ENCODE measurements around the gene RAB44. TPM values are rescaled to one million over a fixed set of nuclear protein-coding genes. Genes with fewer than 3 reads are reported as not detected.
A peak's percentile ranks its signal among the peaks of the same experiment; 100 is the strongest.

Gene RAB44
- total and polyA plus RNA-seq, 9 of the 15 experiments (the other 6 are each of a cell fraction or from before 2014, with no cell fraction given): not detected

DNA sequence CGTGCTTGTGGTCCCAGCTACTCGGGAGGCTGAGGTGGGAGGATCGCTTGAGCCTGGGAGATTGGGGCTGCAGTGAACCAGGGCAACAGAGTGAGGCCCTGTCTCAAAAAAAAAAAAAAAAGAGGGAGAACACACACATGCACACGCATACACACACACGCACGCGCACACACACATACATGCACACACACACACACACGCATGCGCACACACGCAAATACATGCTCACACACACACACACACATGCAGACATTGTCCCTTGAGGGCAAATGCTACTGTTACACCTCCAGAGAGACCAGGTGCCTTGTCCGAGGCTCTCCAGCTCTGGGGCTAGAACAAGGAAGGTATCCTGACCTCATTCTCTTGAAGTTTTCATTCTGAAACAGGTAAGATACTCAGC is 64.5 kb downstream of the RAB44 start:
- Histone ChIP-seq H3K9me3 (replicated peaks; ENCODE audit: control insufficient read depth, insufficient read depth, low read depth, low read length) (no peaks in the 10 kb centered on the region), H3K4me1 (replicated peaks in 1 of 2; ENCODE audit: control insufficient read depth in 2 of 2, insufficient read depth in 2 of 2, low read length in 2 of 2) (peaks cover 8 to 12% of the 10 kb centered on the region in 2 experiments; a peak in 4 of 5 replicates), H3K79me2 (ENCODE audit: control insufficient read depth, insufficient read depth, low read length) (no peaks in the 10 kb centered on the region), H3K27me3 (ENCODE audit: control insufficient read depth in 2 of 2, insufficient read depth in 2 of 2, low read length in 2 of 2) (peaks cover 28 to 46% of the 10 kb centered on the region in 2 experiments; a peak in 4 of 5 replicates), H3K27ac (ENCODE audit: extremely low read depth, low read depth, low read length) (no peak overlapping the region), H3K9ac (ENCODE audit: insufficient read depth in 1 of 2, low read depth in 2 of 2, low read length in 2 of 2) (no peak overlapping the region), H2AFZ (ENCODE audit: low read depth, low read length) (no peak overlapping the region), H3K4me3 (no peak overlapping the region), H4K20me1 (replicated peaks; ENCODE audit: control insufficient read depth, insufficient read depth, low read length) (peaks cover 14% of the 10 kb centered on the region; the same call in 1 of the 2 replicates), H3K9me1 (ENCODE audit: control insufficient read depth, insufficient read depth, low read length) (no peaks in the 10 kb centered on the region), H3K36me3 (ENCODE audit: control insufficient read depth, insufficient read depth, low read length) (no peaks in the 10 kb centered on the region), H3K4me2 (ENCODE audit: insufficient read depth, low read length) (no peak overlapping the region)
- 30% methylated on average over 7 of the region's 11 CpGs for WGBS (ENCODE audit: insufficient coverage, low coverage, missing lambda C conversion rate)
- DNase-seq (ENCODE audit: extremely low read depth in 1 of 4, low spot score in 3 of 4): no peak
- no peak for FAIRE-seq
- in situ Hi-C loops (cut with MboI) (no loop called here), intact Hi-C loops (cut with micrococcal nuclease) (loop anchor here (10.0 kb wide), 1 partner anchor 543 kb away; no protein-coding TSS in a partner anchor)
- no peak for ATAC-seq
- no TSS peak for BruUV-seq (replicated peaks)
- TF ChIP-seq SETDB1 (IDR thresholded peaks at IDR 0.05; ENCODE audit: low read length) (no peak), ZNF384 (IDR thresholded peaks at IDR 0.05; ENCODE audit: low read depth, low read length) (0 out of 2 replicates have a peak, but pooled peaks have one; percentile 6), BCOR (IDR thresholded peaks at IDR 0.05) (no peak), NRF1 (conservative IDR thresholded peaks at IDR 0.05 in 1 of 2, IDR thresholded peaks at IDR 0.05 in 1 of 2) (peak; percentile 41 to 57), HDAC2 (IDR thresholded peaks at IDR 0.05) (no peak)
- POLR2A ChIA-PET: interaction anchor here (0.6 to 1.6 kb wide), 4 partner anchors 37 to 253 kb away, joined by 3 to 4 read pairs (median 3); no protein-coding TSS in a partner anchor
- CTCF ChIA-PET (ENCODE audit: low intra/inter-chr PET ratio): no interaction called here

DNA sequence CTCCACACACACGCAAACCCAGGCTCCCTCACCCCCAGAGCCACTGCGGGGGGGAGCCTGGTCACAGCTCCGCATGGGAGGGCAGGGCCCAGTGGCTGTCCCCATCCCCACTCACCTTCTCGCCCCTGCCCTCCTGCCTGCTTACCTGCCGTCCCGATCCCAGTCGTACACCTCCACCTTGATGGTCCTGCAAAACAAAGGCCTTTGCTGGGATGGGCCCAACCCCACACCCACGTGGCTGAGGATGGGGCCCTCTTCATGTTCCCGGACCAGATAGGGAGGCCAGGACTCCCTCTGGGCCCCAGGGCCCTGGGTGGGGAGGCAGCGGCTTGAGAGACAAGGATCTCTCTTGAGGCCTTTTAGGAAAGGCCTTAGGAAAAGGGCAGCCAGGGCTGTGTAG is 67.6 kb downstream of the RAB44 start:
- no peak for FAIRE-seq
- ATAC-seq: no peak
- BruUV-seq (replicated peaks): no TSS peak
- H4K20me1 ChIP-seq (replicated peaks; ENCODE audit: control insufficient read depth, insufficient read depth, low read length): 0 out of 2 replicates have a peak, but pooled peaks cover 5% of the 10 kb centered on the region
- ChIA-PET POLR2A (interaction anchor here (0.6 to 2.1 kb wide), 12 partner anchors 13 to 1423 kb away, joined by 3 to 9 read pairs (median 4); no protein-coding TSS in a partner anchor), CTCF (ENCODE audit: low intra/inter-chr PET ratio) (interaction anchor here (0.8 to 5.2 kb wide), 6 partner anchors 85 to 256 kb away, joined by 3 to 108 read pairs (median 4); partner anchors contain the start of gene C6orf89)
- 39% methylated on average over 8 of the region's 10 CpGs for WGBS (ENCODE audit: insufficient coverage, low coverage, missing lambda C conversion rate)
- no peaks in the 10 kb centered on the region for H3K36me3 ChIP-seq (ENCODE audit: control insufficient read depth, insufficient read depth, low read length)
- H3K27me3 ChIP-seq (ENCODE audit: control insufficient read depth in 2 of 2, insufficient read depth in 2 of 2, low read length in 2 of 2): peaks cover 26 to 39% of the 10 kb centered on the region in 2 experiments; a peak in 4 of 5 replicates
- H3K9ac ChIP-seq (ENCODE audit: insufficient read depth in 1 of 2, low read depth in 2 of 2, low read length in 2 of 2): 0 out of 4 replicates have a peak overlapping the region, but pooled peaks of 1 of the 2 experiments have one; percentile 18
- in situ Hi-C loops (cut with MboI): loop anchor here (5.0 kb wide), 2 partner anchors 87 to 442 kb away; no protein-coding TSS in a partner anchor
- H3K79me2 ChIP-seq (ENCODE audit: control insufficient read depth, insufficient read depth, low read length): no peaks in the 10 kb centered on the region
- H3K9me1 ChIP-seq (ENCODE audit: control insufficient read depth, insufficient read depth, low read length): no peaks in the 10 kb centered on the region
- intact Hi-C loops (cut with micrococcal nuclease): loop anchor here (5.0 to 10.0 kb wide), 3 partner anchors 362 to 540 kb away; no protein-coding TSS in a partner anchor
- peaks cover 13 to 19% of the 10 kb centered on the region in 2 experiments; a peak in 3 of 5 replicates for H3K4me1 ChIP-seq (replicated peaks in 1 of 2; ENCODE audit: control insufficient read depth in 2 of 2, insufficient read depth in 2 of 2, low read length in 2 of 2)
- H3K4me3 ChIP-seq: no peak overlapping the region
- H3K27ac ChIP-seq (ENCODE audit: extremely low read depth, low read depth, low read length): no peak overlapping the region
- no peaks in the 10 kb centered on the region for H3K9me3 ChIP-seq (replicated peaks; ENCODE audit: control insufficient read depth, insufficient read depth, low read depth, low read length)
- no peak overlapping the region for H3K4me2 ChIP-seq (ENCODE audit: insufficient read depth, low read length)
- H2AFZ ChIP-seq (ENCODE audit: low read depth, low read length): no peak overlapping the region
- DNase-seq (ENCODE audit: extremely low read depth in 1 of 4, low spot score in 3 of 4): no peak
- TF ChIP-seq NUFIP1 (IDR thresholded peaks at IDR 0.05; ENCODE audit: partially characterized antibody): no peak
- no peak for TF ChIP-seq POLR2B (IDR thresholded peaks at IDR 0.05; ENCODE audit: low read depth, partially characterized antibody)
- TF ChIP-seq SMARCB1 (IDR thresholded peaks at IDR 0.05; ENCODE audit: insufficient read length, low read depth): no peak
- TF ChIP-seq, protein P1, sequence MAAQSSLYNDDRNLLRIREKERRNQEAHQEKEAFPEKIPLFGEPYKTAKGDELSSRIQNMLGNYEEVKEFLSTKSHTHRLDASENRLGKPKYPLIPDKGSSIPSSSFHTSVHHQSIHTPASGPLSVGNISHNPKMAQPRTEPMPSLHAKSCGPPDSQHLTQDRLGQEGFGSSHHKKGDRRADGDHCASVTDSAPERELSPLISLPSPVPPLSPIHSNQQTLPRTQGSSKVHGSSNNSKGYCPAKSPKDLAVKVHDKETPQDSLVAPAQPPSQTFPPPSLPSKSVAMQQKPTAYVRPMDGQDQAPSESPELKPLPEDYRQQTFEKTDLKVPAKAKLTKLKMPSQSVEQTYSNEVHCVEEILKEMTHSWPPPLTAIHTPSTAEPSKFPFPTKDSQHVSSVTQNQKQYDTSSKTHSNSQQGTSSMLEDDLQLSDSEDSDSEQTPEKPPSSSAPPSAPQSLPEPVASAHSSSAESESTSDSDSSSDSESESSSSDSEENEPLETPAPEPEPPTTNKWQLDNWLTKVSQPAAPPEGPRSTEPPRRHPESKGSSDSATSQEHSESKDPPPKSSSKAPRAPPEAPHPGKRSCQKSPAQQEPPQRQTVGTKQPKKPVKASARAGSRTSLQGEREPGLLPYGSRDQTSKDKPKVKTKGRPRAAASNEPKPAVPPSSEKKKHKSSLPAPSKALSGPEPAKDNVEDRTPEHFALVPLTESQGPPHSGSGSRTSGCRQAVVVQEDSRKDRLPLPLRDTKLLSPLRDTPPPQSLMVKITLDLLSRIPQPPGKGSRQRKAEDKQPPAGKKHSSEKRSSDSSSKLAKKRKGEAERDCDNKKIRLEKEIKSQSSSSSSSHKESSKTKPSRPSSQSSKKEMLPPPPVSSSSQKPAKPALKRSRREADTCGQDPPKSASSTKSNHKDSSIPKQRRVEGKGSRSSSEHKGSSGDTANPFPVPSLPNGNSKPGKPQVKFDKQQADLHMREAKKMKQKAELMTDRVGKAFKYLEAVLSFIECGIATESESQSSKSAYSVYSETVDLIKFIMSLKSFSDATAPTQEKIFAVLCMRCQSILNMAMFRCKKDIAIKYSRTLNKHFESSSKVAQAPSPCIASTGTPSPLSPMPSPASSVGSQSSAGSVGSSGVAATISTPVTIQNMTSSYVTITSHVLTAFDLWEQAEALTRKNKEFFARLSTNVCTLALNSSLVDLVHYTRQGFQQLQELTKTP (IDR thresholded peaks at IDR 0.05; ENCODE audit: low read depth in 1 of 2, partially characterized antibody in 2 of 2): no peak
- no peak for TF ChIP-seq ESRRA (IDR thresholded peaks at IDR 0.05; ENCODE audit: borderline replicate concordance, low read depth)
- TF ChIP-seq ELF4 (CRISPR knock-in tag; IDR thresholded peaks at IDR 0.05): no peak
- TF ChIP-seq ZNF384 (IDR thresholded peaks at IDR 0.05; ENCODE audit: low read depth, low read length): no peak
- no peak for TF ChIP-seq RCOR1 (IDR thresholded peaks at IDR 0.05; ENCODE audit: borderline replicate concordance in 1 of 2, low read depth in 2 of 2, low read length in 2 of 2)

All from K562 (cell line).